GM20000 (cell line): ENCODE measurements around the gene PDE6A.
"Not testable (repeated sequence)": the region's sequence is repeated elsewhere in the genome, so short reads cannot be mapped to it uniquely, and the experiment has no call there.

ENCODE experiments used
- DNase-seq: peaks from one replicate; pipeline ENCODE4 v3.0.0; 2012; ENCODE audit warnings: low spot score
- CTCF ChIP-seq: IDR thresholded peaks from 2 replicates; pipeline ENCODE4 v1.5.1; 2012; ENCODE audit warnings: mild to moderate bottlenecking, control low read depth; ENCODE audit errors: extremely low read depth, missing control alignments

The PDE6A gene

GRCh38 chr5:149888280-149888679 is 56.3 kb downstream of the PDE6A start:
- no peak for TF ChIP-seq CTCF
- no peak for DNase-seq

- no peak for DNase-seq
- TF ChIP-seq CTCF, result no peak
These were observed 56.9 kb downstream of the PDE6A start for GRCh38 chr5:149887622-149888183.

- no peak for DNase-seq
- no peak for TF ChIP-seq CTCF
These were observed 57.7 kb downstream of the PDE6A start for GRCh38 chr5:149886692-149887470.

GRCh38 chr5:149886060-149886459 is 58.5 kb downstream of the PDE6A start:
- TF ChIP-seq CTCF, result no peak
- DNase-seq, result no peak

- no peak for DNase-seq
- TF ChIP-seq CTCF, result no peak
These were observed 59.1 kb downstream of the PDE6A start for GRCh38 chr5:149885513-149885912.

GRCh38 chr5:149883550-149883949 is 61.0 kb downstream of the PDE6A start:
- no peak for TF ChIP-seq CTCF
- DNase-seq, result no peak

- not testable (repeated sequence) for DNase-seq
These were observed 62.0 kb downstream of the PDE6A start for GRCh38 chr5:149882633-149883032.

GRCh38 chr5:149881874-149882273 is 62.7 kb downstream of the PDE6A start:
- no peak for TF ChIP-seq CTCF
- no peak for DNase-seq
